Ovary (tissue), 9 donors: ENCODE results near the gene BEX3. TPM values are rescaled to one million over a fixed set of nuclear protein-coding genes. Genes with fewer than 3 reads are reported as not detected.
"Not testable (repeated sequence)": the region's sequence is repeated elsewhere in the genome, so short reads cannot be mapped to it uniquely, and the experiment has no call there.

Experiments used
- DNase-seq, 5 donors: peaks; one replicate each; pipeline ENCODE4 v3.0.0-alpha.2; 2019 to 2020
- H3K27ac ChIP-seq, 2 donors: fragments of 200-600 bp; one replicate each; pipeline versions ENCODE4 v1.5.1 to v1.8.0; 2019 to 2022
- H3K27me3 ChIP-seq: fragments of 200-600 bp; one replicate; pipeline ENCODE4 v1.8.0; 2022
- H3K36me3 ChIP-seq: fragments of 200-600 bp; sonication (generic); one replicate; pipeline ENCODE4 v1.5.1; 2019
- H3K4me1 ChIP-seq: one replicate; pipeline ENCODE4 v1.8.1; 2013; ENCODE audit warnings: mild to moderate bottlenecking, moderate library complexity; ENCODE audit not compliant: insufficient read depth
- H3K4me3 ChIP-seq: fragments of 200-600 bp; sonication (generic); one replicate; pipeline ENCODE4 v1.5.1; 2017
- H3K9me3 ChIP-seq, 2 donors: fragments of 200-600 bp in 1 of 2; sonication (generic) in 1 of 2; one replicate each; pipeline versions ENCODE4 v1.5.1 to v1.8.1; 2013 to 2019; ENCODE audit warnings: mild to moderate bottlenecking in 1 of 2, moderate library complexity in 1 of 2
- CTCF ChIP-seq, 3 donors: fragments of 450-650 bp in 2 of 3; fragments of 200-600 bp in 1 of 3; IDR thresholded peaks; one replicate each; pipeline versions ENCODE4 v1.5.1 to v1.8.0; 2016 to 2022; ENCODE audit warnings: antibody characterized with exemption in 3 of 3, mild to moderate bottlenecking in 1 of 3
- EP300 ChIP-seq: sonication (generic); formaldehyde crosslinking; IDR thresholded peaks from one replicate; pipeline ENCODE4 v1.6.1; 2017; ENCODE audit warnings: antibody characterized with exemption
- POLR2A ChIP-seq: fragments of 450-650 bp; IDR thresholded peaks from one replicate; pipeline ENCODE4 v1.6.1; 2017; ENCODE audit warnings: antibody characterized with exemption, mild to moderate bottlenecking, moderate library complexity
- WGBS, 3 donors: extraction: QIAGEN DNeasy Blood & Tissue Kit in 1 of 3; methylation state at CpG; one replicate each; pipeline versions ENCODE4 v1.1.5 to v1.1.7; 2013 to 2017; 5-methylcytosine and 5-hydroxymethylcytosine counted together
- intact Hi-C, 4 donors: fragments of 100-400 bp; cut with DNase I; formaldehyde crosslinking; loops; one replicate each; pipeline versions ENCODE4 v1.11.0 to v1.15.1; 2022 to 2023
- polyA plus RNA-seq, 2 donors: library from polyadenylated mRNA; stranded (reverse); fragments of 200-250 nt in 1 of 2; fragments of 350-450 nt in 1 of 2; fragmentation: Illumina TruSeq in 1 of 2; extraction: RNeasy Lipid Tissue Mini Kit (QIAGEN cat#74804) in 1 of 2; gene quantifications; one replicate each; pipeline ENCODE4 v1.2.3, GENCODE V29; 2013 to 2014
- total RNA-seq, 7 donors: library from RNA; depleted of rRNA in 2 of 7; stranded (reverse); fragments of >200 nt in 2 of 7; fragmentation: NEBNext Ultra II Directional in 3 of 7; extraction: Animal tissue kit (Norgen Biotek cat#: 25700) in 3 of 7; gene quantifications; one replicate each; pipeline versions ENCODE4 v1.1.0 to v1.2.4, GENCODE V29; 2016 to 2023
- donor health status: DM: no; HTN: no; CAD: no; lungs with moderate emphysema.
- donor health status: DM: no; HTN: no; CAD: no.
- donor health status: Bipolar disorder and iron deficiency.
- donor health status: DM: yes; HTN: yes; CAD: no.
- donor health status: DM: no; HTN: no; CAD: no.
- donor health status: DM: yes; HTN: yes; CAD: no.

Gene BEX3
- total and polyA plus RNA-seq, 9 donors, result 204 to 426 (median 356) TPM

GRCh38 chrX:103382877-103383276 lies 6.5 kb downstream of the BEX3 start:
- TF ChIP-seq CTCF (IDR thresholded peaks at IDR 0.05) (no peak), POLR2A (no peak), EP300 (no peak)
- Histone ChIP-seq H3K36me3 (no peaks in the 10 kb centered on the region), H3K27me3 (no peaks in the 10 kb centered on the region), H3K27ac (no peak overlapping the region), H3K9me3 (no peaks in the 10 kb centered on the region), H3K4me1 (no peaks in the 10 kb centered on the region), H3K4me3 (no peak overlapping the region)
- WGBS, 3 donors, result 83 to 90% (median 90%) methylated on average over 1 of the region's 1 CpG
- intact Hi-C loops, result no loop called here
- no peak for DNase-seq

- TF ChIP-seq CTCF (IDR thresholded peaks at IDR 0.05) (no peak), POLR2A (no peak), EP300 (no peak)
- H3K36me3 ChIP-seq, result no peaks in the 10 kb centered on the region
- H3K27ac ChIP-seq, result no peak overlapping the region
- intact Hi-C loops, result no loop called here
- H3K27me3 ChIP-seq, result no peaks in the 10 kb centered on the region
- H3K4me3 ChIP-seq, result no peak overlapping the region
- no peaks in the 10 kb centered on the region for H3K4me1 ChIP-seq
- no peaks in the 10 kb centered on the region for H3K9me3 ChIP-seq
- WGBS, 3 donors, result 57 to 74% (median 70%) methylated on average over 2 of the region's 2 CpGs
- no peak for DNase-seq
Measured at GRCh38 chrX:103384672-103385071, 8.3 kb downstream of the BEX3 start.

GRCh38 chrX:103385283-103385830 lies 9.0 kb downstream of the BEX3 start:
- H3K9me3 ChIP-seq, H3K4me1 ChIP-seq, H3K27ac ChIP-seq, H3K4me3 ChIP-seq, intact Hi-C loops, H3K27me3 ChIP-seq, DNase-seq, H3K36me3 ChIP-seq: not testable (repeated sequence)
- 40 to 48% (median 47%) methylated on average over 5 of the region's 5 CpGs for WGBS, 3 donors

GRCh38 chrX:103386332-103386731 lies 10.0 kb downstream of the BEX3 start:
- H3K27me3 ChIP-seq, result peaks cover 2% of the 10 kb centered on the region
- H3K4me3 ChIP-seq, result no peak overlapping the region
- H3K36me3 ChIP-seq, result no peaks in the 10 kb centered on the region
- no peaks in the 10 kb centered on the region for H3K4me1 ChIP-seq
- DNase-seq, result no peak
- no peak overlapping the region for H3K27ac ChIP-seq
- WGBS, 3 donors, result 63 to 71% (median 71%) methylated on average over 2 of the region's 2 CpGs
- intact Hi-C loops, result no loop called here
- no peaks in the 10 kb centered on the region for H3K9me3 ChIP-seq
- TF ChIP-seq CTCF (IDR thresholded peaks at IDR 0.05) (no peak), EP300 (no peak), POLR2A (no peak)

GRCh38 chrX:103393487-103393886 lies 17.1 kb downstream of the BEX3 start:
- TF ChIP-seq CTCF (IDR thresholded peaks at IDR 0.05) (no peak), POLR2A (no peak), EP300 (no peak)
- Histone ChIP-seq H3K4me1 (no peaks in the 10 kb centered on the region), H3K4me3 (no peak overlapping the region), H3K27ac (no peak overlapping the region), H3K9me3 (no peaks in the 10 kb centered on the region), H3K27me3 (peaks cover 2% of the 10 kb centered on the region), H3K36me3 (no peaks in the 10 kb centered on the region)
- no peak for DNase-seq
- intact Hi-C loops, result no loop called here
- WGBS, 3 donors, result 57 to 63% (median 58%) methylated on average over 3 of the region's 3 CpGs
